Immature natural killer cell (primary cell): ENCODE results near the gene RUNX3. TPM values are rescaled to one million over a fixed set of nuclear protein-coding genes. Genes with fewer than 3 reads are reported as not detected.

Experiments
- DNase-seq, 3 donors: peaks; one replicate each; pipeline ENCODE4 v3.0.0; 2022; ENCODE audit warnings: mixed read lengths in 1 of 3
- H3K27ac Mint-ChIP-seq, 6 donors: one replicate each; pipeline ENCODE4 v1.8.0; 2020; ENCODE audit warnings: mixed read lengths in 6 of 6, mild to moderate bottlenecking in 5 of 6, inconsistent platforms in 4 of 6, moderate library complexity in 3 of 6
- H3K27me3 Mint-ChIP-seq, 3 donors: one replicate each; pipeline ENCODE4 v1.8.0; 2020 to 2021; ENCODE audit warnings: low read depth in 3 of 3, mild to moderate bottlenecking in 3 of 3, mixed read lengths in 3 of 3, moderate library complexity in 3 of 3, inconsistent platforms in 1 of 3
- H3K36me3 Mint-ChIP-seq, 3 donors: one replicate each; pipeline ENCODE4 v1.8.0; 2020; ENCODE audit warnings: mixed read lengths in 3 of 3, inconsistent platforms in 2 of 3, mild to moderate bottlenecking in 2 of 3
- H3K4me1 Mint-ChIP-seq, 2 donors: one replicate each; pipeline ENCODE4 v1.8.0; 2020; ENCODE audit warnings: inconsistent platforms in 2 of 2, mild to moderate bottlenecking in 2 of 2, mixed read lengths in 2 of 2, moderate library complexity in 1 of 2
- H3K4me3 Mint-ChIP-seq, 5 donors: one replicate each; pipeline ENCODE4 v1.8.0; 2020; ENCODE audit warnings: mild to moderate bottlenecking in 5 of 5, mixed read lengths in 5 of 5, inconsistent platforms in 3 of 5, moderate library complexity in 3 of 5
- H3K9me3 Mint-ChIP-seq, 6 donors: one replicate each; pipeline ENCODE4 v1.8.0; 2020; ENCODE audit warnings: mild to moderate bottlenecking in 6 of 6, mixed read lengths in 6 of 6, inconsistent platforms in 4 of 6, moderate library complexity in 3 of 6
- polyA plus RNA-seq, 3 donors: library from polyadenylated mRNA; unstranded; fragments of 300-500 nt; fragmentation: Illumina TruSeq; gene quantifications; one replicate each; pipeline ENCODE4 v1.2.3, GENCODE V29; 2021

RUNX3 gene
- polyA plus RNA-seq, 3 donors from 2014 or later, result 83.7 to 132 (median 93.2) TPM

GRCh38 chr1:24915816-24916602 lies 14.1 kb downstream of the RUNX3 start:
- H3K4me3 Mint-ChIP-seq, result peak overlapping the region; percentile 73 to 88 (median 80)
- DNase-seq, result peak; percentile 76 to 81 (median 79)

GRCh38 chr1:24914226-24915069 lies 15.6 kb downstream of the RUNX3 start:
- DNase-seq, result peak; percentile 73 to 77 (median 77)
- Mint-ChIP-seq H3K27ac (peak overlapping the region; percentile 98 to 100 (median 100)), H3K27me3 (peaks cover 68 to 83% (median 80%) of the 10 kb centered on the region in 3 donors), H3K4me3 (peak overlapping the region; percentile 73 to 88 (median 80)), H3K36me3 (peaks cover 28 to 75% (median 35%) of the 10 kb centered on the region in 3 donors), H3K9me3 (peaks cover 0 to 5% (median 0%) of the 10 kb centered on the region in 6 donors), H3K4me1 (peaks cover 98 to 99% of the 10 kb centered on the region in 2 donors)

More at GRCh38 chr1:24915816-24916602, 14.1 kb downstream of the RUNX3 start:
- Mint-ChIP-seq H3K4me1 (peaks cover 98 to 99% of the 10 kb centered on the region in 2 donors), H3K9me3 (peaks cover 0 to 5% (median 0%) of the 10 kb centered on the region in 6 donors), H3K27me3 (peaks cover 57 to 82% (median 76%) of the 10 kb centered on the region in 3 donors), H3K27ac (peak overlapping the region; percentile 98 to 100 (median 100)), H3K36me3 (peaks cover 38 to 81% (median 44%) of the 10 kb centered on the region in 3 donors)

GRCh38 chr1:24913616-24914225 lies 16.4 kb downstream of the RUNX3 start:
- DNase-seq, result peak in 2 of 3 donors; percentile 16 to 18
- peak overlapping the region; percentile 98 to 100 (median 100) for H3K27ac Mint-ChIP-seq
- H3K4me1 Mint-ChIP-seq, result peaks cover 99% of the 10 kb centered on the region in 2 donors
- peaks cover 68 to 85% (median 85%) of the 10 kb centered on the region in 3 donors for H3K27me3 Mint-ChIP-seq
- peak overlapping the region; percentile 73 to 88 (median 82) for H3K4me3 Mint-ChIP-seq
- H3K9me3 Mint-ChIP-seq, result peaks cover 0 to 5% (median 0%) of the 10 kb centered on the region in 6 donors
- H3K36me3 Mint-ChIP-seq, result peaks cover 31 to 77% (median 37%) of the 10 kb centered on the region in 3 donors

GRCh38 chr1:24913274-24913604 lies 16.8 kb downstream of the RUNX3 start:
- H3K4me1 Mint-ChIP-seq, result peaks cover 99% of the 10 kb centered on the region in 2 donors
- no peak for DNase-seq
- H3K4me3 Mint-ChIP-seq, result peak overlapping the region; percentile 73 to 88 (median 82)
- H3K36me3 Mint-ChIP-seq, result peaks cover 28 to 77% (median 33%) of the 10 kb centered on the region in 3 donors
- peak overlapping the region; percentile 98 to 100 (median 100) for H3K27ac Mint-ChIP-seq
- peaks cover 0 to 5% (median 0%) of the 10 kb centered on the region in 6 donors for H3K9me3 Mint-ChIP-seq
- peaks cover 73 to 86% (median 85%) of the 10 kb centered on the region in 3 donors for H3K27me3 Mint-ChIP-seq

GRCh38 chr1:24912376-24913273 lies 17.5 kb downstream of the RUNX3 start:
- peak overlapping the region; percentile 98 to 100 (median 100) for H3K27ac Mint-ChIP-seq
- peak; percentile 69 to 74 (median 74) for DNase-seq
- H3K27me3 Mint-ChIP-seq, result peaks cover 77 to 90% (median 86%) of the 10 kb centered on the region in 3 donors
- peak overlapping the region; percentile 73 to 88 (median 82) for H3K4me3 Mint-ChIP-seq
- peaks cover 33 to 77% (median 36%) of the 10 kb centered on the region in 3 donors for H3K36me3 Mint-ChIP-seq
- H3K4me1 Mint-ChIP-seq, result peaks cover 99 to 100% of the 10 kb centered on the region in 2 donors
- peaks cover 0 to 5% (median 0%) of the 10 kb centered on the region in 6 donors for H3K9me3 Mint-ChIP-seq

GRCh38 chr1:24911651-24912155 lies 18.4 kb downstream of the RUNX3 start:
- H3K4me3 Mint-ChIP-seq, result peak overlapping the region; percentile 73 to 88 (median 82)
- no peak for DNase-seq
- peaks cover 0 to 5% (median 0%) of the 10 kb centered on the region in 6 donors for H3K9me3 Mint-ChIP-seq
- peaks cover 99 to 100% of the 10 kb centered on the region in 2 donors for H3K4me1 Mint-ChIP-seq
- H3K27me3 Mint-ChIP-seq, result peaks cover 79 to 92% (median 86%) of the 10 kb centered on the region in 3 donors
- H3K36me3 Mint-ChIP-seq, result peaks cover 36 to 78% (median 39%) of the 10 kb centered on the region in 3 donors
- H3K27ac Mint-ChIP-seq, result peak overlapping the region; percentile 98 to 100 (median 100)

DNA sequence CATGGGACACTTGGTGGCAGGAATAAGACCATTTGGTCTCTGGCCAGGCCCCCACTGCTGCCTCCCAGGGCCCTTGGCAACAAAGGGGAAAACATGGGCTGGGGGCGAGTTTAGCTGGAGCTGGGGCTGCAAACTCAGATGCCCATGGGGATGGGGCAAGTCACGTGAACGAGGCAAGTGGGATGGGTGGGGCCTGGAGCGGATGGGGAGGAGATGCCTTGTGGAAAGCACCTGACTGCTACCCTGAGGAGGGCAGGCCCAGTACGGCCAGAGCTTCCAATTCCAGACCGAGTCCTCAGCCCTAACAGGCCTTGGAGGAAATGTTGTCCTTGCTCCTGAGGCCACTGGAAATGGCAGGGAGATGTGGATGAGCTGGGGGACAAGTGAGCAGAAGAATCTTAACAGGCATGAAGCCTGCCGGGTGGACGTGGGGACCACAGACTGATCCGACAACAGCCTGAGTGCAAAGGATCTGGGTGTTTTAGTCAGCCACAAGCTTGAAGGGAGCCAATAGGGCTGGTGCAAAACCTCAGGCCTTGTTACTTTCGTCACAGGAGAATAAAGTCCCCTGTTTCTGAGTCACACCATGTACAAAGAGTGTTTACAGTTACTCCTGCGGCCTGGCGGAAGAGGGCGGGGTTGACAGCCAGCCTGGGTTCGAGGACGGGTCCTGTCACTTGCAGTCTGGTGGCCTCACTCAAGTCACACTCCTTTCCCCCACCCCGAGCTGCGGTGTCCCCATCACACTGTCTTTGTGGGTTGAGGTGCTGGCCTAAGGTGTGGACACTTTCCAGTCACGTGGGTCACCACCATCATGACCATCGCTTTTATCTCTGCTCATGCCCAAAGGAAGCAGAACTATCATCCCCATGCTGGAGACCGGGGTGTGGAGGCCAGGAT lies 19.1 kb downstream of the RUNX3 start:
- Mint-ChIP-seq H3K36me3 (peaks cover 36 to 77% (median 42%) of the 10 kb centered on the region in 3 donors), H3K4me3 (peak overlapping the region; percentile 73 to 88 (median 82)), H3K27me3 (peaks cover 81 to 91% (median 82%) of the 10 kb centered on the region in 3 donors), H3K27ac (peak overlapping the region; percentile 98 to 100 (median 100)), H3K9me3 (peaks cover 0 to 5% (median 0%) of the 10 kb centered on the region in 6 donors), H3K4me1 (peaks cover 99 to 100% of the 10 kb centered on the region in 2 donors)
- peak; percentile 99 for DNase-seq

DNA sequence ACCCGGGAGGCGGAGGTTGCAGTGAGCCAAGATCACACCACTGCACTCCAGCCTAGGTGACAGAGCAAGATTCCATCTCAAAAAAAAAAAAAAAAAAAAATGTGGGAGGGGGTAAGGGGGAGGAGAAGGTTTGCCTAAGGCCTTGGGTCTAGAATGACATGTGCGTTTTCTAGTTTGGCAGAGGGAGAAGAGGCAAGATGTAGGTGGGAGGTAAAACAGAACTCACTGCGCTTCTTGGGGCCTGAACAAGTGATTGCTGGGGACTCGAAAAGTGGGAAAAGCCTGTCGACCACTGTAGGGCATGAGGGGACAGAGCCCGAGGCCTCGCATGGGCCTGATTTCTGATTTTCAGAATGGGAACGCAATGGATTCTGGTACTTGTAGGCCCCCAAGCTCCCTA lies 19.9 kb downstream of the RUNX3 start:
- H3K4me3 Mint-ChIP-seq, result peak overlapping the region; percentile 73 to 88 (median 82)
- peaks cover 36 to 72% (median 42%) of the 10 kb centered on the region in 3 donors for H3K36me3 Mint-ChIP-seq
- H3K9me3 Mint-ChIP-seq, result peaks cover 0 to 5% (median 0%) of the 10 kb centered on the region in 6 donors
- peaks cover 77 to 93% (median 82%) of the 10 kb centered on the region in 3 donors for H3K27me3 Mint-ChIP-seq
- peak overlapping the region; percentile 98 to 100 (median 100) for H3K27ac Mint-ChIP-seq
- peaks cover 91 to 99% of the 10 kb centered on the region in 2 donors for H3K4me1 Mint-ChIP-seq
- no peak for DNase-seq

GRCh38 chr1:24909388-24909898 lies 20.6 kb downstream of the RUNX3 start:
- peaks cover 32 to 68% (median 37%) of the 10 kb centered on the region in 3 donors for H3K36me3 Mint-ChIP-seq
- DNase-seq, result peak; percentile 5 to 19 (median 5)
- peaks cover 0 to 4% (median 0%) of the 10 kb centered on the region in 6 donors for H3K9me3 Mint-ChIP-seq
- peak overlapping the region; percentile 73 to 88 (median 80) for H3K4me3 Mint-ChIP-seq
- peaks cover 75 to 88% (median 79%) of the 10 kb centered on the region in 3 donors for H3K27me3 Mint-ChIP-seq
- peak overlapping the region; percentile 98 to 100 (median 100) for H3K27ac Mint-ChIP-seq
- H3K4me1 Mint-ChIP-seq, result peaks cover 84 to 95% of the 10 kb centered on the region in 2 donors

GRCh38 chr1:24908591-24909259 lies 21.4 kb downstream of the RUNX3 start:
- peaks cover 68 to 88% (median 80%) of the 10 kb centered on the region in 3 donors for H3K27me3 Mint-ChIP-seq
- peak overlapping the region; percentile 73 to 88 (median 80) for H3K4me3 Mint-ChIP-seq
- DNase-seq, result peak; percentile 3 to 15 (median 5)
- H3K9me3 Mint-ChIP-seq, result peaks cover 0 to 4% (median 0%) of the 10 kb centered on the region in 6 donors
- H3K27ac Mint-ChIP-seq, result peak overlapping the region; percentile 98 to 100 (median 100)
- peaks cover 84 to 95% of the 10 kb centered on the region in 2 donors for H3K4me1 Mint-ChIP-seq
- peaks cover 32 to 70% (median 37%) of the 10 kb centered on the region in 3 donors for H3K36me3 Mint-ChIP-seq
